Non-pigmented ciliary epithelial cell (primary cell): ENCODE data around the gene DCN.

Experiments used
- DNase-seq: peaks from one replicate; pipeline ENCODE4 v3.0.0-alpha.2; 2010; ENCODE audit warnings: low read depth

Gene DCN

DNA sequence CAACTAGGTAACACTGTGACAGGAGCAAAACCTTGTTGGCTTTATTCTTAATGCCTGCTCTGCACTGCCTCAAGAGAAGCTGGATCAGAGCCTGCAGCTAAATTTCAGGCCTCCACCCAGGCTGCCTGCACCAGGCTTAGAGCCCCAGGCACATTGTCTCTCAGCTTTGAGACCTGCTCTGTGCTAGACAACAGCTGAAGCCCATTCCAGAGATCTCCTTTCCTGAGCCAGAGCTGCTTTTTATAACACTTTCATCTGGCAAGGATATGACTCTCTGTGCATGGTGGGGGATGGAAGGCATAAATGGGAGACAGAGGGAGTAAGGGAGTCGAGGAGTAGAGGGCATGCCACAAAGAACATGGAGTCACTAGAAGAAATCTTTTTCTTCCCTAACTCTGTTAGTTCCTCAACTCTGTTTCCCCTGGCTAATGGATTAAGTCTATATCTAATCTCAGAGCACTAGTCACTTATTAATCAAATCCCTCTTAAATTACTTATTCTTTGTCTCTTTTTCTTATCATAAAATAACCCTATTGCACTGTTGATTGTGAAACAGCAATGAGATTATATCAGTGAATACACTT is 44.2 kb downstream of the DCN start:
- DNase-seq: no peak

DNA sequence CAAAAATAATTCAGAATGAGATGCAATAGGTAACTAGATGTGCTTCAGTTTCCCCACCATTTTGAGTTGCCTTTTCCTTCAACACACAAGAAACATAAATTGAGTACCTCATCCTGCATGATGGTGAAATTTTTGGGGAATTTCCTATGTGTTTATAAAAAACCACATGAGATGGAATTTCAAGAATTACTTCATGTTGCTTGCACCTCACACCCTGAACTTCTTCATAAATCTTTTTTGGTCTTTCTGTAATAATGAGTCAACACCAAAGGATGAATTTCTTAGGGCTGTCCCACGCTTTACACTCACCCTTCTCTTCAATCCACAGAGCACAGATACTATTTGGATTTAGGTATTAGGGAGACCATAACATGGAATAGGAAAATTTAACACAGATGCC is 48.7 kb downstream of the DCN start:
- no peak for DNase-seq

DNA sequence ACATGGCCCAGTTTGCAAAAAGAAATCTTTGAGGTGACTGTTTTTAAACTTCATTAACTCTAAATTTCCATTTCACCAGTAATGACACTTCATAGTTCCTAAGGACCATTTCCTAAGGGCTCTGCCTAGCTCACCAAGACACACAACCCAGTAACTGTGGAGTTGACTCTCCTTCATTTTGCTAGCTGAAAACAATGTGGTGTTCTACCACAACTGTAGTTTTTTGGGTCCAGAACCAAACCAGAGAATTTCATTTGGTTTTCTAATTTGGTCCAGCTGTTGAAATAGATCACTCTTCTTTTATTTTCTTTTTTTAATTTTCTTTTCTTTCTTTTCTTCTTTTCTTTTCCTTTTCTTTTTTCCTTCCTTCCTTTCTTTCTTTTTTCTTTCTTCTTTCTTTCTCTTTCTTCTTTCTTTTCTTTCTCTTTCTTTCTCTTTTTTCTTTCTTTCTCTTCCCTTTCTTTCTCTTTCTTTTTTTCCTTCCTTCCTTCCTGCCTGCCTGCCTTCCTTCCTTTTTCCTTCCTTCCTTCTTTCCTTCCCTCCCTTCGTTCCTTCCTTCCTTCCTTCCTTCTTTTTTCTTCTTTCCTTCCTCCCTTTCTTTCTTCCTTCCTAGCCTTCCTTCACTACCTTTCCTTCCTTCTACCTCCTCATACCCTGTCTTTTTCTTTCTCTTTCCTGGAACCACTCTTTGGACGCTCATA is 52.8 kb downstream of the DCN start:
- no peak for DNase-seq

DNA sequence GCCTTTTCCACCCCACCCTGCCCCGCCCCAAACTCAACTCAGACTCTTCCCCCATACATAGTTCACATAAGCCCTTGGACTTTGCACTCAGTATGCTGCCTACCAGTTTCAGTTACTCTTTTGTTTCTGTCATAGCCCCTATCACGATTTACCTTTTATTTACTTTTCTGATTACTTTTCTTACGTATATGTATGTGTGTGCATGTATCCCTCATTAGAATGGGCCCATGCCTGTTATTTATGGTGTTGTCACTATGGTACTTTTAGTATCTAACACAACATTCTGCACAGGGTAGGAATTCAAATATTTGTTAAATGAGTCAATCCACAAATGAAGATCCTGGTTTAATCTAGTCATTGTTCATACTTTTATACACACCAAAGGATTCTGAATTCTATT is 54.9 kb downstream of the DCN start:
- no peak for DNase-seq

DNA sequence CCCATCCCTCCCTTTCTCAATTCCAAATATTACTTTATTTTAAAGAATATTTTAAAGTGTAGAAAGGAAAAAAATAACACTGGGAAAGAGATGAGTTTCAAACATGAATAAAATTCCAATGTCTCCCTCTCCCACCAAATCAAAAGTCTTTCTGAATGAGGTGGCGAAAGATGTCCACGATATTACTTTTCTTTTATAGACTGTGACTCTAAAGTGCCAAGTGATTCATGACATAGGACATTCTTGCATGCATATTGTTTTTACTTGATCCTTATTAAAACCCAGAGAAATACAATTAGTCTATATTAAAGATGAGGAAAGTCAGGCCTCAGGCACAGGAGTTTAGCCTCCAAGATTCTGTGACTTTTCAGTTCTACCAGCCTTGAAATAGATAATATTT is 55.3 kb downstream of the DCN start:
- no peak for DNase-seq

DNA sequence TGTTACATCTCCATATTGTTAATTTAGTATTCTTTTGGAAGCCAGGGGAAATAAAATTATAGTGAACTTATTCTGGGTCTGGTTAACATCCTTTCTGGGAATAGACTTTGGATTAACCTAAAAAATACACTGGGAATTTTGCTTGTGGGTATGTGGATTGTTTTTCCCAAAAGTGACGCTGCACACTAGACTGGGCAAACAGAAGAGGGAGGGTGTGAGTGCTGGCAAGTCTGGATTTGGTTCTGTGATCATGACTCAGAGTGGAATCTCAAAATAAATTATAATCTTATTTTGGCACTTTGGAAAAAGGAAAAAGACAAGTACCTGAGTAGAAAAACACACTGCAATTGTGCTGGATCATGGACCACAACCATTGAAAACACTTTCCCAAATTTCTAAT is 56.1 kb downstream of the DCN start:
- no peak for DNase-seq

DNA sequence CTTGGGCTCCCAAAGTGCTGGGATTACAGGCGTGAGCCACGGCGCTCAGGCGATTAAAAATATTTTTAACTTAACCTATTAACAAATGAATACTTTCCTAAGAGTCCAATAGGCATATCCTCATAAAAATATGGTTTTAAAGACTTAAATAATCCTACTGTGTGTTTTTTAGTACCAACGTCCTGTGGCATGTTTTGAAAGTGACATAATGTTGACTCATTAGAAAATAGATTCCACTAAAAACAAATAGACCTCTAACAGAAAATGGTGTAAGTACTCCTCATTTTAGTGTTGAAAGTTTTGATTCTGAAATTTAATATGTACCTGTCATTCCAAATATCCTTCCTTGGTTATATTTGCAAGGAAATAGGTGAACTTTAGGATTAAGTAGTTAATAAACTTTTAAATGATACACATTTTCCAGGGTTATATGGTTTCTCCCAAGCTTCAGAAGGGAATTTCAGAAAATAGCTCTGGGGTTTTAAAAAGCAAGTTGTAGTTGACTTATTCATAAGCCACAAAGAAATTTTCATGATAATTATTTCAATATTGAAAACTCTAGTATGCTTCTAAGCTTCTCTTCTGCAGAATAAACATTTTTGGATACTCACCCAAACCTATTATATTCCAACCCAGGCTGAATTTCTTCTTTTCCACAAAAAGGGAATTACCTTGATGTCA is 59.2 kb downstream of the DCN start:
- DNase-seq: no peak

- DNase-seq: no peak
These were observed 61.8 kb downstream of the DCN start for GRCh38 chr12:91120781-91121180.

- DNase-seq: no peak
These were observed 63.5 kb downstream of the DCN start for GRCh38 chr12:91119089-91119488.

- no peak for DNase-seq
These were observed 69.0 kb downstream of the DCN start for GRCh38 chr12:91113621-91114020.

- DNase-seq: peak; percentile 37
These were observed 71.0 kb downstream of the DCN start, which contains the start of gene LUM for GRCh38 chr12:91111366-91112325. LUM (minus strand) TSS chr12:91111494; CDS start chr12:91108979, 2,515 bp downstream.

DNA sequence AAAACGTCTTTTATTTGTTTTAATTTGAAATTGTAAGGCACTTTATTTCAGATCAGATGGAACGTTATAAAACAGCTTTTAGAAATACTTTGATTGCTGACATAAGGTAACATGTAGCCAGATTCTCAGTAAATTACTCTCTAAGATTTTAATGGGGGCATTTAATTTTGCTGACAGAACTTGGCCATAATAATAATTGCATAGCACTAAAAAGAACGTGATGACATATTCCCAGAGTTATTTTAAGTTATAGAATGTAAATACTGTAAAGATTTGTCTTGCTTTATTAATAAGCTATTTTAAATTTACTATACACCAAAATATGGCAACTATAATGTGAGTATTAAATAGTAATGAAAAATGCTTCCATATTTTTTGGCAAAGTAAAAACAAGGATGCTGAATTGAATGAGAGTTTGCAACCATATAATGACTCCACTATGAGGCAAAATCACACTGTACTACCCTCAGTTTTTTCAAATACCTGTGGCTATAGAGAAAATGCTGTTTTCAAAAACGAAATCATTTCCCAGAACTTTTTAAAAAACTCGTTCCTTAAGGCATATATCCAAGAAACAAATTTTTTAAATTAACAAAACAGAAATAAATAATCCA is 72.2 kb downstream of the DCN start:
- no peak for DNase-seq

- DNase-seq: no peak
These were observed 72.9 kb downstream of the DCN start for GRCh38 chr12:91109581-91110310.

- peak; percentile 60 for DNase-seq
These were observed 73.5 kb downstream of the DCN start for GRCh38 chr12:91109148-91109564.

GRCh38 chr12:91108196-91108755 is 74.3 kb downstream of the DCN start:
- DNase-seq: no peak

- DNase-seq: no peak
These were observed 76.3 kb downstream of the DCN start for GRCh38 chr12:91106283-91106682.

- no peak for DNase-seq
These were observed 76.8 kb downstream of the DCN start for GRCh38 chr12:91105807-91106206.

GRCh38 chr12:91104812-91105466 is 77.7 kb downstream of the DCN start:
- DNase-seq: no peak

DNA sequence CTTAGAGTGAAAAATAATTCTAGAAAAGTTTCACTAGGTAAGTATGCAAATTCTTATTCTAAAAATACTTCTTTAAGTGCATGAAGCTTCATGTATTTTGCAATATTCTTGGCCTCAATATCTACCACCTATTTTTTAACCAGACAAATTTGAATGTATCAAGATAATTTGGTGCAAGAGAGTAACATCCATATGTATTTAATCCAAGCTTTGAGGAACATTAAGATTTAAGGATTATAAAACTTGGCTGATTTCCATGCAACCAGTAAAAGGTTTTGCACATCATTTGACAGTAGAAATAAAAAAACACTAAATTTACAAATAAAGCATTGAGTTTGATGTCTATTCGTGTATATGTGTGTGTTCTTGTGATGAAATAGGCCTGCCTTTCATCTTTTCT is 79.0 kb downstream of the DCN start:
- no peak for DNase-seq

DNA sequence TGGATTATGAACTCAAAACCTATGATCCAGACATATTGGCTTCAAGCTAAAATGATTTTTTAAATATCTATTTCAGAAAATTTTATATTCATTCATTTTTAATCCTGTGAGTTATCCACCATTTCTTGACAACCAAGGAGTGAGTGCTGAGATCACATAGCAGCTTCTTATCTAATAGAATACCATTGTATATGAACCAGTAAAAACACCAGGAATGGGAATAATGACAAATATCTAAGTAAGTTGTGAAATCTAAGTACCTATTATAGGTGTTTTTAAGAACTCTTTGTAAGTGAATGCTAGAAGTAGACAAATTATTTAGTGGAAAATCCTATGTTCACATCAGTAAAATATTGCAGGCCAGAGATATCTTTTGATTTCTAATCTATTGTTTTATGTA is 79.5 kb downstream of the DCN start:
- no peak for DNase-seq
